ENCODE results near the gene ANXA9.

Gene ANXA9

GRCh38 chr1:151003180-151003579 lies 21.1 kb downstream of the ANXA9 start:
- Mint-ChIP-seq H3K36me3 (ENCODE audit: low read depth) (peaks cover 21% of the 10 kb centered on the region), H3K4me3 (no peak overlapping the region), H3K27ac (peak overlapping the region; percentile 47), H3K27me3 (ENCODE audit: low read depth, poor library complexity) (peaks cover 2% of the 10 kb centered on the region), H3K9me3 (no peaks in the 10 kb centered on the region), H3K4me1 (peaks cover 59% of the 10 kb centered on the region)
- no peak for TF ChIP-seq CTCF (IDR thresholded peaks at IDR 0.05)
- no peak for DNase-seq

- Mint-ChIP-seq H3K36me3 (ENCODE audit: low read depth) (peaks cover 12% of the 10 kb centered on the region), H3K27ac (peak overlapping the region; percentile 99), H3K4me1 (peaks cover 76% of the 10 kb centered on the region), H3K9me3 (no peaks in the 10 kb centered on the region), H3K27me3 (ENCODE audit: low read depth, poor library complexity) (peaks cover 6% of the 10 kb centered on the region), H3K4me3 (peak overlapping the region; percentile 98)
- DNase-seq: no peak
- TF ChIP-seq CTCF (IDR thresholded peaks at IDR 0.05): no peak
Measured at GRCh38 chr1:151005729-151006319, 23.7 kb downstream of the ANXA9 start.

GRCh38 chr1:151006327-151007052 lies 24.4 kb downstream of the ANXA9 start, which contains the start of gene MINDY1:
Gene MINDY1 (minus strand): TSS chr1:151006902. CDS start chr1:151002617, 4,285 bp downstream.
- DNase-seq: peak; percentile 61
- peak; percentile 45 for TF ChIP-seq CTCF (IDR thresholded peaks at IDR 0.05)
- Mint-ChIP-seq H3K4me1 (peaks cover 80% of the 10 kb centered on the region), H3K27me3 (ENCODE audit: low read depth, poor library complexity) (peaks cover 8% of the 10 kb centered on the region), H3K27ac (peak within 1 kb of the TSS; percentile 99), H3K36me3 (ENCODE audit: low read depth) (peaks cover 6% of the 10 kb centered on the region), H3K9me3 (no peaks in the 10 kb centered on the region), H3K4me3 (peak within 1 kb of the TSS; percentile 98)

- TF ChIP-seq CTCF (IDR thresholded peaks at IDR 0.05): no peak
- Mint-ChIP-seq H3K27ac (peak overlapping the region; percentile 99), H3K4me1 (peaks cover 76% of the 10 kb centered on the region), H3K9me3 (no peaks in the 10 kb centered on the region), H3K27me3 (ENCODE audit: low read depth, poor library complexity) (peaks cover 6% of the 10 kb centered on the region), H3K36me3 (ENCODE audit: low read depth) (no peaks in the 10 kb centered on the region), H3K4me3 (peak overlapping the region; percentile 98)
- DNase-seq: no peak
Measured at GRCh38 chr1:151007853-151008243, 25.8 kb downstream of the ANXA9 start.

GRCh38 chr1:151008244-151009205 lies 26.4 kb downstream of the ANXA9 start, which contains the start of gene PRUNE1:
Gene PRUNE1 (plus strand): TSS chr1:151008449. CDS start chr1:151008633, 184 bp downstream.
- peak; percentile 96 for DNase-seq
- no peaks in the 10 kb centered on the region for H3K36me3 Mint-ChIP-seq (ENCODE audit: low read depth)
- peak within 1 kb of the TSS; percentile 98 for H3K4me3 Mint-ChIP-seq
- TF ChIP-seq CTCF (IDR thresholded peaks at IDR 0.05): no peak
- H3K9me3 Mint-ChIP-seq: no peaks in the 10 kb centered on the region
- peak within 1 kb of the TSS; percentile 99 for H3K27ac Mint-ChIP-seq
- peaks cover 6% of the 10 kb centered on the region for H3K27me3 Mint-ChIP-seq (ENCODE audit: low read depth, poor library complexity)
- peaks cover 77% of the 10 kb centered on the region for H3K4me1 Mint-ChIP-seq
